ENCODE results near the gene CORO2A. TPM values are rescaled to one million over a fixed set of nuclear protein-coding genes. Genes with fewer than 3 reads are reported as not detected.
"Not testable (repeated sequence)": the region's sequence is repeated elsewhere in the genome, so short reads cannot be mapped to it uniquely, and the experiment has no call there.

The CORO2A gene
- total and polyA plus RNA-seq, 7 donors: 0.09 to 0.30 (median 0.12) TPM

DNA sequence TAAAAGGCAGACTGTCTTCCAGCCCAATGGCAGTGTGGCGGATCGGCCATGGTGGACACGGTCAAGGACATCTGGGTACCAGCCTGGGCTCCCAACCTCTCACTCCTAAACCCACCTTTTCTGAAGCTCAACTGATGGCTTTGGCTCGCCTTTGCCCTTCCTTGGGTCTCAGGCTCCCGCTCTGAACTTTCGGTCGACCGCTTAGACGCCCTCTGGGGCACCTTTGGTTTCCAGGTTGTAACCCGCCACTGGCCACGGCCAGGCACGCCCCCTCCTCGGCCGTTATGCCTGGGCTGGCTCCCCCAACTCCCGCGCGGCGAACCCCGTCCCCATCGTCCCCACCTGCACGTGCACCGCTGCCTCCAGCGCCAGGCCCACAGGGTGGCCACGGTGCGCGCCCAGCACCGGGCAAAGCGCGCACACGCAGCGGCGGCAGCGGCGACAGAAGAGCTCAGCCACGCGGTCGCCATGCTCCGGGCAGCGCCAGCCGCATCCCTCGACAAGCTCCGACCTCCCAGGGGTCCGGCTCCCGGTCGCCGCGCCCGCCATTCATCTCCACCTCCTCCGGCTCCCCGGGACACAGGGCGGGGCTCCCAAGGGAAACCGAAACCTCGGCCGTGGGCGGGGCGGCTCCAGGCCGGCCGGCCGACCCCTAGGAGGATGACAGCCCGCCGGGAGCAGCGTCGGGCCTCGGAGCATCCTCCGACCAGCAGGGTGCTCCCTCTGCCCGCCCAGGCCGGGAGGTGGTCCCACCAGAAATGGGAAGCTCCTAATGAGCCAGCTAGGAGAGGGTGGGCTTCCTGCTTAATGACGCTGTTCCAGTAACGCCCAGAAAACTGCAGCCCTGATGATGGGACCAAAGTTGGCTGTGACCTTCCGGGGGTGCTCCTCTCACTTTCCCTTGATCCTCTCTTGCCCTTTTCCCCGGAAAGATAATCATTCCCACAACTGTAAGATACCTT lies 73.5 kb downstream of the CORO2A start, which contains the start of gene TRIM14:
TSS of gene TRIM14 (minus strand) at position 583 of the 962 bp plus-strand sequence. CDS start at position 549, 34 bp downstream.
- no peaks in the 10 kb centered on the region for H3K9me3 ChIP-seq
- 9% methylated on average over 68 to 71 of the region's 71 CpGs for WGBS, 3 donors
- H3K27ac ChIP-seq: no peak within 1 kb of the TSS
- peak; percentile 49 to 67 (median 61) for ATAC-seq
- peaks cover 0 to 11% (median 6%) of the 10 kb centered on the region in 3 donors for H3K27me3 ChIP-seq (ENCODE audit: insufficient read depth in 3 of 3, low read length in 2 of 3)
- TF ChIP-seq, protein P1, sequence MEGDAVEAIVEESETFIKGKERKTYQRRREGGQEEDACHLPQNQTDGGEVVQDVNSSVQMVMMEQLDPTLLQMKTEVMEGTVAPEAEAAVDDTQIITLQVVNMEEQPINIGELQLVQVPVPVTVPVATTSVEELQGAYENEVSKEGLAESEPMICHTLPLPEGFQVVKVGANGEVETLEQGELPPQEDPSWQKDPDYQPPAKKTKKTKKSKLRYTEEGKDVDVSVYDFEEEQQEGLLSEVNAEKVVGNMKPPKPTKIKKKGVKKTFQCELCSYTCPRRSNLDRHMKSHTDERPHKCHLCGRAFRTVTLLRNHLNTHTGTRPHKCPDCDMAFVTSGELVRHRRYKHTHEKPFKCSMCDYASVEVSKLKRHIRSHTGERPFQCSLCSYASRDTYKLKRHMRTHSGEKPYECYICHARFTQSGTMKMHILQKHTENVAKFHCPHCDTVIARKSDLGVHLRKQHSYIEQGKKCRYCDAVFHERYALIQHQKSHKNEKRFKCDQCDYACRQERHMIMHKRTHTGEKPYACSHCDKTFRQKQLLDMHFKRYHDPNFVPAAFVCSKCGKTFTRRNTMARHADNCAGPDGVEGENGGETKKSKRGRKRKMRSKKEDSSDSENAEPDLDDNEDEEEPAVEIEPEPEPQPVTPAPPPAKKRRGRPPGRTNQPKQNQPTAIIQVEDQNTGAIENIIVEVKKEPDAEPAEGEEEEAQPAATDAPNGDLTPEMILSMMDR (IDR thresholded peaks at IDR 0.05): no peak
- H3K4me1 ChIP-seq: no peaks in the 10 kb centered on the region
- no peaks in the 10 kb centered on the region for H3K36me3 ChIP-seq (ENCODE audit: insufficient read depth in 1 of 2, low read depth in 1 of 2)
- peak within 1 kb of the TSS; percentile 84 for H3K4me3 ChIP-seq
- intact Hi-C loops (cut with DNase I): loop anchor here in 1 of 2 donors (1.0 kb wide), 1 partner anchor 18 kb away; no protein-coding TSS in a partner anchor
- peak; percentile 59 to 68 for DNase-seq

DNA sequence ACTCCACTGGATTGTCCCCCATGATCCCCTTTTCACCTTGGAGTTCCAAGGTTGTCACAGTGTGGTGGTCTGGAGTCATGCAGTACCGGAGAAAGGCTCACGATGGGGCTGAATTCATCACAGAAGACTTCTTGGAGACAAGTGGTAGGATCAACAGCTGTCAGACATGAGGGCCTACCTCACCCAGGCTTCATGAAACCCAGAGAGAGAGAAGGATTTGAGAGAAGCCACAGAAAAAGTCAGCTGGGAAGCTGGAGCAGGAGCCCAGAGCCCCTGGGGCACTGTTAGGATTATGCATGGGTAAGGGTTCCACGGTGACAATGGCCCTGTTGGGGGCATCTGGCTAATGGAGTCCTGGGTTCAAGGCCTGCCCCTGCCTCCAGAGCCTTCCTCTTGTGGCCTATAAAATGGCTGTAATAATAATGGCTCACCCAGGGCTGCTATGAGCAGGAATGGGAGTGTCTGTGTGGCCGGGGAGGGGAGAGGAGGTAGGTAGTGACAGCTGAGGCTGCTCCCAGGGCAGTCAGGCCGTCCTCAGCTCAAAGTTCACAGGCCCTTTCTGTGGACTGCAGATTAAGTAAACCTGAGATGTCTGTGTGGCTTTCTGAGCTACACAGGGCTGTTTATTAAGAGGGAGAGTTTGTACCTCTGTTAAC lies 74.3 kb downstream of the CORO2A start:
- DNase-seq (no peak), ATAC-seq (peak in 1 of 4 donors; percentile 10)
- H3K4me3 ChIP-seq: peak overlapping the region; percentile 84
- no peaks in the 10 kb centered on the region for H3K36me3 ChIP-seq (ENCODE audit: insufficient read depth in 1 of 2, low read depth in 1 of 2)
- H3K9me3 ChIP-seq: no peaks in the 10 kb centered on the region
- TF ChIP-seq, protein P1 (IDR thresholded peaks at IDR 0.05): no peak
- WGBS, 3 donors: 73 to 80% (median 77%) methylated on average over 5 of the region's 5 CpGs
- H3K27ac ChIP-seq: no peak overlapping the region
- H3K27me3 ChIP-seq (ENCODE audit: insufficient read depth in 3 of 3, low read length in 2 of 3): peaks cover 0 to 11% (median 6%) of the 10 kb centered on the region in 3 donors
- intact Hi-C loops (cut with DNase I): loop anchor here in 1 of 2 donors (1.0 kb wide), 1 partner anchor 17 kb away; no protein-coding TSS in a partner anchor
- no peaks in the 10 kb centered on the region for H3K4me1 ChIP-seq

DNA sequence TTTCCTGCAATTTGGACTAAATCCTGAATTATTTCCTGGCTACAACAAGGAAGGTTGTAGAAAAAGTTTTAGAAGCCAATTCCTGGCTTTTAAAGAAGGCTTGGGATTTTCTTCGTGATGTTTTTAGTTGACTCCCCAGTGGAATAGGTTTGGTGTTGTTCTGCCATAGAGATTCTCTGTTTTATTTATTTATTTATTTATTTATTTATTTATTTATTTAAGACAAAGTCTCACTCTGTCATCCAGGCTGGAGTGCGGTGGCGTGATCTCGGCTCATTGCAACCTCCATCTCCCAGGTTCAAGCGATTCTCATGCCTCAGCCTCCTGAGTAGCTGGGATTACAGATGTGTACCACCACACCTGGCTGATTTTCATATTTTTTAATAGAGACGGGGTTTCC lies 75.3 kb downstream of the CORO2A start:
- peaks cover 0 to 11% (median 6%) of the 10 kb centered on the region in 3 donors for H3K27me3 ChIP-seq (ENCODE audit: insufficient read depth in 3 of 3, low read length in 2 of 3)
- H3K36me3 ChIP-seq (ENCODE audit: insufficient read depth in 1 of 2, low read depth in 1 of 2); H3K9me3 ChIP-seq; DNase-seq; ATAC-seq; H3K4me1 ChIP-seq; H3K4me3 ChIP-seq; H3K27ac ChIP-seq; intact Hi-C loops (cut with DNase I): not testable (repeated sequence)
- 94 to 95% (median 95%) methylated on average over 6 of the region's 6 CpGs for WGBS, 3 donors

DNA sequence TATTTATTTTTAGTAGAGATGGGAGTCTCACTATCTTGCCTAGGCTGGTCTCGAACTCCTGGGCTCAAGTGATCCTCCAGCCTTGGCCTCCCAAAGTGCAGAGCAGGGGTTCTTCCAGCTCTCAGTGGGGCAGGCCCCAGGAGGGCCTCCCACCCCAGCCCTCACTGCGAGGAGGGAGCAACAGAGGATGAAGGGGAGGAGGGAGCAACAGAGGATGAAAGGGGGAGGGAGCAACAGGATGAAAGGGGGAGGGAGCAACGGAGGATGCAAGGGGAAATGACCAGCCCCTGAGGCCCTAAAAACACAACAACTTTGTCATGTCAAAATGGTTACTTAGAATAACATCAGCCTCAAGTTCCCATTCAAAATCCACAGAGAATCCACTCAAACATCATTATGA lies 83.4 kb downstream of the CORO2A start:
- Histone ChIP-seq H3K27me3 (ENCODE audit: insufficient read depth in 3 of 3, low read length in 2 of 3) (no peaks in the 10 kb centered on the region), H3K27ac (no peak overlapping the region), H3K4me1 (no peaks in the 10 kb centered on the region), H3K36me3 (ENCODE audit: insufficient read depth in 1 of 2, low read depth in 1 of 2) (no peaks in the 10 kb centered on the region), H3K4me3 (no peak overlapping the region), H3K9me3 (no peaks in the 10 kb centered on the region)
- intact Hi-C loops (cut with DNase I): no loop called here
- 51 to 59% (median 53%) methylated on average over 3 of the region's 3 CpGs for WGBS, 3 donors
- no peak for ATAC-seq
- DNase-seq: no peak
- TF ChIP-seq, protein P1 (IDR thresholded peaks at IDR 0.05): no peak
